ENCODE results near the gene MYH10. TPM values are rescaled to one million over a fixed set of nuclear protein-coding genes. Genes with fewer than 3 reads are reported as not detected.
"Not testable (repeated sequence)": the region's sequence is repeated elsewhere in the genome, so short reads cannot be mapped to it uniquely, and the experiment has no call there.

Gene MYH10
- 142 TPM for total RNA-seq

- DNase-seq: no peak
These were observed at the start of gene MYH10 for GRCh38 chr17:8630227-8630801. TSS of gene MYH10 (minus strand) at chr17:8630725. CDS start at chr17:8623246, 7,479 bp downstream.

- DNase-seq: no peak
These were observed 48.6 kb upstream of the MYH10 start for GRCh38 chr17:8679126-8679525.

GRCh38 chr17:8675306-8675705 lies 44.8 kb upstream of the MYH10 start:
- no peak for DNase-seq

- DNase-seq: no peak
These were observed 44.1 kb upstream of the MYH10 start for GRCh38 chr17:8674344-8675305.

- no peak for DNase-seq
These were observed 43.1 kb upstream of the MYH10 start for GRCh38 chr17:8673612-8674011.

- no peak for DNase-seq
These were observed 41.8 kb upstream of the MYH10 start for GRCh38 chr17:8672326-8672725.

- no peak for DNase-seq
These were observed 39.9 kb upstream of the MYH10 start for GRCh38 chr17:8670421-8670820.

GRCh38 chr17:8668176-8668740 lies 37.7 kb upstream of the MYH10 start:
- DNase-seq: no peak

- no peak for DNase-seq
These were observed 36.9 kb upstream of the MYH10 start for GRCh38 chr17:8667421-8667820.

GRCh38 chr17:8665684-8666083 lies 35.2 kb upstream of the MYH10 start:
- no peak for DNase-seq

GRCh38 chr17:8664456-8665126 lies 34.1 kb upstream of the MYH10 start:
- DNase-seq: no peak

GRCh38 chr17:8662973-8663372 lies 32.4 kb upstream of the MYH10 start:
- DNase-seq: no peak

- DNase-seq: no peak
These were observed 31.7 kb upstream of the MYH10 start for GRCh38 chr17:8662076-8662831.

- not testable (repeated sequence) for DNase-seq
These were observed 30.2 kb upstream of the MYH10 start for GRCh38 chr17:8660709-8661108.

GRCh38 chr17:8659758-8660410 lies 29.4 kb upstream of the MYH10 start:
- no peak for DNase-seq

- no peak for DNase-seq
These were observed 28.3 kb upstream of the MYH10 start for GRCh38 chr17:8658810-8659209.

GRCh38 chr17:8656693-8657092 lies 26.2 kb upstream of the MYH10 start:
- DNase-seq: no peak

GRCh38 chr17:8654822-8655221 lies 24.3 kb upstream of the MYH10 start:
- DNase-seq: no peak

GRCh38 chr17:8651013-8651412 lies 20.5 kb upstream of the MYH10 start:
- DNase-seq: no peak

- no peak for DNase-seq
These were observed 19.6 kb upstream of the MYH10 start for GRCh38 chr17:8650119-8650499.
